ENCODE data around the gene TTLL9. TPM values are rescaled to one million over a fixed set of nuclear protein-coding genes. Genes with fewer than 3 reads are reported as not detected.

The TTLL9 gene
- total RNA-seq, 3 donors from 2014 or later: 0.16 to 2.9 (median 0.98) TPM

- no peak overlapping the region for H3K4me3 ChIP-seq
- intact Hi-C loops (cut with DNase I; ENCODE audit: low total_unique reads): no loop called here
- H3K9me3 ChIP-seq: no peaks in the 10 kb centered on the region
- H3K36me3 ChIP-seq: no peaks in the 10 kb centered on the region
- TF ChIP-seq POLR2AphosphoS5 (IDR thresholded peaks at IDR 0.05) (no peak), CTCF (IDR thresholded peaks at IDR 0.05) (no peak), POLR2A (IDR thresholded peaks at IDR 0.05) (no peak)
- peaks cover 2 to 13% of the 10 kb centered on the region in 2 donors for H3K4me1 ChIP-seq
- H3K27me3 ChIP-seq: no peaks in the 10 kb centered on the region
- no peak for DNase-seq (ENCODE audit: low spot score in 2 of 2)
- H3K27ac ChIP-seq: no peak overlapping the region
Observed at GRCh38 chr20:31838646-31839292, 31.7 kb upstream of the TTLL9 start.

- Histone ChIP-seq H3K4me3 (no peak overlapping the region), H3K27me3 (no peaks in the 10 kb centered on the region), H3K27ac (no peak overlapping the region), H3K36me3 (no peaks in the 10 kb centered on the region), H3K9me3 (no peaks in the 10 kb centered on the region), H3K4me1 (peaks cover 2 to 13% of the 10 kb centered on the region in 2 donors)
- intact Hi-C loops (cut with DNase I; ENCODE audit: low total_unique reads): no loop called here
- DNase-seq (ENCODE audit: low spot score in 2 of 2): no peak
- TF ChIP-seq POLR2AphosphoS5 (IDR thresholded peaks at IDR 0.05) (no peak), POLR2A (IDR thresholded peaks at IDR 0.05) (no peak), CTCF (IDR thresholded peaks at IDR 0.05) (no peak)
Observed at GRCh38 chr20:31839782-31840487, 30.5 kb upstream of the TTLL9 start.

GRCh38 chr20:31840906-31841816 is 29.3 kb upstream of the TTLL9 start:
- Histone ChIP-seq H3K27ac (peak overlapping the region in 1 of 2 donors; percentile 58), H3K36me3 (no peaks in the 10 kb centered on the region), H3K27me3 (no peaks in the 10 kb centered on the region), H3K9me3 (no peaks in the 10 kb centered on the region), H3K4me1 (peaks cover 0 to 9% of the 10 kb centered on the region in 2 donors), H3K4me3 (no peak overlapping the region)
- DNase-seq (ENCODE audit: low spot score in 2 of 2): no peak
- intact Hi-C loops (cut with DNase I; ENCODE audit: low total_unique reads): no loop called here
- TF ChIP-seq POLR2AphosphoS5 (IDR thresholded peaks at IDR 0.05) (no peak), CTCF (IDR thresholded peaks at IDR 0.05) (no peak), POLR2A (IDR thresholded peaks at IDR 0.05) (no peak)

GRCh38 chr20:31841928-31842327 is 28.5 kb upstream of the TTLL9 start:
- no peak for TF ChIP-seq POLR2A (IDR thresholded peaks at IDR 0.05)
- no peak for TF ChIP-seq POLR2AphosphoS5 (IDR thresholded peaks at IDR 0.05)
- TF ChIP-seq CTCF (IDR thresholded peaks at IDR 0.05): no peak
- DNase-seq (ENCODE audit: low spot score in 2 of 2): no peak
- Histone ChIP-seq H3K4me3 (no peak overlapping the region), H3K27me3 (no peaks in the 10 kb centered on the region), H3K4me1 (peaks cover 0 to 2% of the 10 kb centered on the region in 2 donors), H3K36me3 (no peaks in the 10 kb centered on the region), H3K27ac (peak overlapping the region in 1 of 2 donors; percentile 58), H3K9me3 (no peaks in the 10 kb centered on the region)
- intact Hi-C loops (cut with DNase I; ENCODE audit: low total_unique reads): no loop called here

Data from breast epithelium (tissue), 4 donors.